ENCODE results near the gene TRAPPC12.

Gene TRAPPC12

DNA sequence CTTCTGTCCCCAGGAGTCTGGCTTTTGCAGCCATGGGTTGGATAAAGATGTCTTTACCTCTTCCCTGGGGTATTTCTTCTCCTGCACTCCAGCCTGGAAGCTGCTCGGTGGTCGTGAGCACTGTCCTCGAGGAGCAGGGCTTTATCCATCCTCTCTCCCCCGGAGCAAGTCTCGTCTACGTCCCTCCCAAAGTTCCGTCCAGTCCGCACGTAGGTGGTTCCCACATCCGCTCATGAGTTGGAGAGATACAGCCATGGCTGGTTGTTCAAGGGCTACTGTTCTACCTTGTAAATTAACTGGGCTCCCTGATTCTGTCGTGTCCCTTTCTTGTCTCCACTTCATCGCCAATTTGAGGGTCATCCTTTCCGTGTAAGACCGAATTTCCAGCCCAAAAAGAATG lies 47.1 kb downstream of the TRAPPC12 start:
- H3K9ac ChIP-seq (ENCODE audit: low read length), result no peak overlapping the region
- no peak overlapping the region for H3K27ac ChIP-seq (ENCODE audit: low read depth, low read length)
- H3K27me3 ChIP-seq (ENCODE audit: control insufficient read depth in 1 of 2, insufficient read depth in 2 of 2, low read length in 2 of 2), result no peaks in the 10 kb centered on the region
- H3K4me1 ChIP-seq (ENCODE audit: insufficient read depth, low read length), result no peaks in the 10 kb centered on the region
- H3K4me3 ChIP-seq (ENCODE audit: low read depth in 1 of 2, low read length in 2 of 2), result no peak overlapping the region
- H3K9me3 ChIP-seq (ENCODE audit: low read length), result no peaks in the 10 kb centered on the region
- H3K36me3 ChIP-seq (ENCODE audit: insufficient read depth, low read length), result peaks cover 41% of the 10 kb centered on the region

DNA sequence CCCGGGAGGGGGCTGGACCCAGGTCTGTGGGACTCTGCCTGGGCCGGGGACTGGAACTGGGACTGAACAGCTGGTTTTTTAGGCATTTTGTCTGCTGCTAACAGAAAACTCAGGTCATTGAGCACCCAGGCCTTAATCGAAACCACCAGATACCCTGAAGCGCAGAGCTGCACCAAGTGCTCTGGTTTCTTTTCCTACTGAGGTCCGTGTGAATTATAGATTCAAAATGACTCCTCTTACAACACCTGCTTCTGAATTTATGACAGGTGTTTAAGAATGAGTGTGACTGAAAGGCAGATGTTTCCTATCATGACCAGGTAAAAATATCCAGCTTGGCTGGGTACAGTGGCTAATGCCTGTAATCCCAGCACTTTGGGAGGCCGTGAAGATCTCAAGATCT lies 47.8 kb downstream of the TRAPPC12 start:
- Histone ChIP-seq H3K9me3 (ENCODE audit: low read length) (no peaks in the 10 kb centered on the region), H3K36me3 (ENCODE audit: insufficient read depth, low read length) (peaks cover 35% of the 10 kb centered on the region), H3K4me1 (ENCODE audit: insufficient read depth, low read length) (no peaks in the 10 kb centered on the region), H3K27me3 (ENCODE audit: control insufficient read depth in 1 of 2, insufficient read depth in 2 of 2, low read length in 2 of 2) (no peaks in the 10 kb centered on the region), H3K9ac (ENCODE audit: low read length) (no peak overlapping the region), H3K27ac (ENCODE audit: low read depth, low read length) (no peak overlapping the region), H3K4me3 (ENCODE audit: low read depth in 1 of 2, low read length in 2 of 2) (no peak overlapping the region)

DNA sequence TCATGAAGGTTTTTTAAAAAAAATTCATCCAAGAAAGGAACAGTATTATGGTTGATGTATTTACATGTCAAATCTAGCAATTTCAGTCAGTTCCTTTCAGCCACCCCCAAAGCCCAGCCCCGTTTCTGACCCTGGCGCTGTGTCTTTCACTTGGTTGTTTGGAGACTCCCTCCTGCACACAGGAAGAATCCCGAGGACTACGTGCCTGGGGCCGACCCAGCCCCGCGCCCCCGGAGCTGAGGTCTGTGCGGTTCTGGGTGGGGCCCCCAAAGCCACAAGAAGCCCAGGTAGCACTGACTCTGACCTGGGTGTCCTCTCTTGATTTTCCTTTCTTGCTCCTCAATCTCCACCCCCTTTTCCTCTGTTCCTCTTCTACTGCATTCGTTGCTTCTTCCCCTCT lies 49.1 kb downstream of the TRAPPC12 start:
- no peak overlapping the region for H3K27ac ChIP-seq (ENCODE audit: low read depth, low read length)
- no peaks in the 10 kb centered on the region for H3K27me3 ChIP-seq (ENCODE audit: control insufficient read depth in 1 of 2, insufficient read depth in 2 of 2, low read length in 2 of 2)
- H3K9ac ChIP-seq (ENCODE audit: low read length), result no peak overlapping the region
- H3K4me1 ChIP-seq (ENCODE audit: insufficient read depth, low read length), result no peaks in the 10 kb centered on the region
- H3K4me3 ChIP-seq (ENCODE audit: low read depth in 1 of 2, low read length in 2 of 2), result no peak overlapping the region
- H3K9me3 ChIP-seq (ENCODE audit: low read length), result no peaks in the 10 kb centered on the region
- H3K36me3 ChIP-seq (ENCODE audit: insufficient read depth, low read length), result peaks cover 24% of the 10 kb centered on the region

DNA sequence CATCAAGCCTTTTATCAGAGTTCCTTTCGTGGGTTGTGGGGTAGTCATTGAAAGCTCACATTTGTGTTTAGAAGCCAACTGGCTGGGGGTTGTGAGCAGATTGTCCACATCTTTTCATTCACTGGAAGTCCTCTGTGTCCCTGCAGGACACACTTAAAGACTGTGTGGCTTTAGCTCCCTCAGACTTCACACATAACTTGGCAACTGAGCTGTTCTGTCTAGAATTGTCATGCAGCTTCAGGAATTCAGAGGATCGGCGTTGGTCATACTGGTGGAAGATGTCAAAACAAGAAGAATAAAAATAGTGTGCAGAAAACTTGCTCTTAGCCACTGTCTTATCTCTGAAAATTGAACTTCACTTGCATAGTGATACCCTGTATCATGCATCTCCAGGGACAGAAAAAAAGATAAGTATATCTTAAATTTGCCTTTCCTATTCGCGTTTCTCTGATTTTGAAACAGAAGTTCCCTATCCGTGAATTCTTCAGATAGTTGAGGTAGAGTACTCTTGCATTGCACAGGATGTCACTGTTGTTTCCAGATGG lies 49.6 kb downstream of the TRAPPC12 start:
- Histone ChIP-seq H3K9ac (ENCODE audit: low read length) (no peak overlapping the region), H3K27ac (ENCODE audit: low read depth, low read length) (no peak overlapping the region), H3K27me3 (ENCODE audit: control insufficient read depth in 1 of 2, insufficient read depth in 2 of 2, low read length in 2 of 2) (no peaks in the 10 kb centered on the region), H3K36me3 (ENCODE audit: insufficient read depth, low read length) (peaks cover 19% of the 10 kb centered on the region), H3K4me3 (ENCODE audit: low read depth in 1 of 2, low read length in 2 of 2) (no peak overlapping the region), H3K9me3 (ENCODE audit: low read length) (no peaks in the 10 kb centered on the region), H3K4me1 (ENCODE audit: insufficient read depth, low read length) (no peaks in the 10 kb centered on the region)

DNA sequence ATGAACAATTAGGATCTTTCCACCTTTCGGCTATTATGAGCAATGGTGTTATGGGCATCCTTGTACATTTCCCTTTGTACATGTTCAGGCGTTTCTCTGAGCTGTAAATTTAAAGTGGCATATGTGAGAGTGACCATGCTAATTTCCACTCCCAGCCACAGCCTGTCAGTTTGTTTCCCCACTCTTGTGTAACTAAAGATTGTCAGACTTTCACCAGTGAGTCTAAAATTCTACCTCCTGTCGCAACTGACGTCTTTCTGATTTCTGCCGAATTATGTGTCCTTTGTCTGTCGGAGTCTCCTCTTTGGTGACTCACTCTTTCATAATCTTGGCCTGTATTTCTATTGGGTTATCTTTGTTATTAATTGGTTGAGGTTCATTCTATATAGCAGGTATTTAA lies 50.7 kb downstream of the TRAPPC12 start:
- no peak overlapping the region for H3K9ac ChIP-seq (ENCODE audit: low read length)
- H3K4me1 ChIP-seq (ENCODE audit: insufficient read depth, low read length), result no peaks in the 10 kb centered on the region
- peaks cover 15% of the 10 kb centered on the region for H3K36me3 ChIP-seq (ENCODE audit: insufficient read depth, low read length)
- no peaks in the 10 kb centered on the region for H3K9me3 ChIP-seq (ENCODE audit: low read length)
- H3K4me3 ChIP-seq (ENCODE audit: low read depth in 1 of 2, low read length in 2 of 2), result no peak overlapping the region
- no peak overlapping the region for H3K27ac ChIP-seq (ENCODE audit: low read depth, low read length)
- no peaks in the 10 kb centered on the region for H3K27me3 ChIP-seq (ENCODE audit: control insufficient read depth in 1 of 2, insufficient read depth in 2 of 2, low read length in 2 of 2)

DNA sequence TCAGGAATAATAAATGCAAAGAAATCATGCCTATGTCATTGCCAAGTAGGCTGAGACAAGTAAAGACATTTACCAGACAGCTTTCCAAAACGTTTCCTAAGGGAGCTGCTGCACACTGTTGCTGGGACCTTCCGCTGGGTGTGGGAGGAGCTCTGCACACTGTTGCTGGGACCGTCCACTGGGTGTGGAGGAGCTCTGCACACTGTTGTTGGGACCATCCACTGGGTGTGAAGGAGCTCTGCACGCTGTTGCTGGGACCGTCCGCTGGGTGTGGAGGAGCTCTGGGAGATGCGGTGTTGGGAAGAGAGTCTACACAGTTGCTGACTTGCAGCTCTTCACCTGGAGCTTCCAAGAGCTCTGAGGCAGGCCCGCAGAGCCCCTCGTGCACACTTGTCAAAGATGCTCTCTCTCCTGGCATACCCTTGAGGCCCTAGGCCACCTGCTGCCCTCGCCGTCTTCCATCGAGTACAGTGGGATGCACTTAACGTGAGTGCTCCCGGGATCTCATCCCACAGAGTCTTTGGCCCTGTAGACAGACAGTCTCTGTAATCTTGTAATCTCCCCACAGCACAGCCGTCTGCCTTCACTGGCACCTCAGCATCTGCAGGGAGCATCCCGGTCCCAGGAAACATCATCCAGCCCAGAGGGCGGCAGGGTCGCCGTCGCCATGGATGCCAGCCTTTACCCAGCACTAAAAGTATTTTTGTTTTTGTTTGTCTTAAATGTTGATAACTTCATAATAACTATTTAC lies 51.4 kb downstream of the TRAPPC12 start:
- H3K36me3 ChIP-seq (ENCODE audit: insufficient read depth, low read length), result peaks cover 11% of the 10 kb centered on the region

DNA sequence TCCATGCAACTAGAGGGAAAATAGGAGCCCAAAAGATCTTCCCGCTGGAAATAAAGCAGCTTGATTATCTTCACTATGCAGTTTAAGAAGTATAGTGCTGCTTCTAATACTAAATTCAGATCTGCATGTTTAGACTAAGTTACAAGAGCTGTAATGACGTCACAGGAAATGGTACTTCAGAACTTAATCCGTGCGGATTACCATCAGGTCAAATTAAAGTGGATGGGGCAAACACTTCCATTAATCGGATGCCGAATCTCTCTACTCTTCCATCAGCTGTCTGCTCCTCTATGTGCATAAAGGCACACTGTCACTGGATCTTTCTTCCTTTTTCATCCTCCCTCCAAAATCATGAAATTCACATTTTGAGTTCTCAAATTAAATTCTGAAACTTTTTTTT lies 52.6 kb downstream of the TRAPPC12 start:
- Histone ChIP-seq H3K9ac (ENCODE audit: low read length) (no peak overlapping the region), H3K4me1 (ENCODE audit: insufficient read depth, low read length) (no peaks in the 10 kb centered on the region), H3K27ac (ENCODE audit: low read depth, low read length) (no peak overlapping the region), H3K4me3 (ENCODE audit: low read depth in 1 of 2, low read length in 2 of 2) (no peak overlapping the region), H3K36me3 (ENCODE audit: insufficient read depth, low read length) (peaks cover 7% of the 10 kb centered on the region), H3K9me3 (ENCODE audit: low read length) (no peaks in the 10 kb centered on the region), H3K27me3 (ENCODE audit: control insufficient read depth in 1 of 2, insufficient read depth in 2 of 2, low read length in 2 of 2) (no peaks in the 10 kb centered on the region)

More for the DNA sequence above, 51.4 kb downstream of the TRAPPC12 start:
- H3K4me3 ChIP-seq (ENCODE audit: low read depth in 1 of 2, low read length in 2 of 2), result no peak overlapping the region
- H3K9ac ChIP-seq (ENCODE audit: low read length), result no peak overlapping the region
- H3K27me3 ChIP-seq (ENCODE audit: control insufficient read depth in 1 of 2, insufficient read depth in 2 of 2, low read length in 2 of 2), result no peaks in the 10 kb centered on the region
- no peak overlapping the region for H3K27ac ChIP-seq (ENCODE audit: low read depth, low read length)
- no peaks in the 10 kb centered on the region for H3K4me1 ChIP-seq (ENCODE audit: insufficient read depth, low read length)
- no peaks in the 10 kb centered on the region for H3K9me3 ChIP-seq (ENCODE audit: low read length)

DNA sequence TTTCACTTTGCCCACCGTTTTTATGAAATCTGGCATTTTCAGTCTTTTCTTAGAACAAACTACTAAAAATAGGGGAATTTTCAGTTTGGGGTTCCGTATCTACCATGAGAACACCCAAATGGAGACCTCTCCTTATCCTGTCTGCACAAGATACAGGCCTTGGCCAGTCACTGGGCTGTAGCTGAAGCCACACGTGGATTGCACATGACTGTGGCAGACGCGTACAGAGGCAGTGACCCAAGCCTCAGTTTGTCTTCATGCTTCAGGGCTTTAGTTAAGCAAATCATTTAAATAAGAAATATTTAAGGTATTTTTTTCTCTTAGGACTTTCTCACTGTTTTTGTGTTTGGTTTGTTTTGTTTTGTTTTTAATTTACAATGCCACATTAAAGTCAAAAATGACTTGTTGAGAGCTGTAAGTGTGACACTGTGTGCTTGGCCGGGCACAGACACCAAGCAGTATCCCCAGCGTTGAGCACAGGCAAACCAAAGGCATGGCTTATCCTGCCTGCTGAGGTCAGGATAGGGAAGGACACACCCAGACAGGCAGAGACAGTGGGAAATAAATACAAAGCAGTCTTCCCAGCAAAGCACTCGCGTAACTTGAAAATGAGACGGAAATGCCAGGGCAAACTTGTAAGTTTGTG lies 53.3 kb downstream of the TRAPPC12 start:
- H3K27ac ChIP-seq (ENCODE audit: low read depth, low read length), result no peak overlapping the region
- H3K27me3 ChIP-seq (ENCODE audit: control insufficient read depth in 1 of 2, insufficient read depth in 2 of 2, low read length in 2 of 2), result no peaks in the 10 kb centered on the region
- H3K9ac ChIP-seq (ENCODE audit: low read length), result no peak overlapping the region
- no peaks in the 10 kb centered on the region for H3K4me1 ChIP-seq (ENCODE audit: insufficient read depth, low read length)
- no peak overlapping the region for H3K4me3 ChIP-seq (ENCODE audit: low read depth in 1 of 2, low read length in 2 of 2)
- H3K36me3 ChIP-seq (ENCODE audit: insufficient read depth, low read length), result peaks cover 7% of the 10 kb centered on the region
- H3K9me3 ChIP-seq (ENCODE audit: low read length), result no peaks in the 10 kb centered on the region

DNA sequence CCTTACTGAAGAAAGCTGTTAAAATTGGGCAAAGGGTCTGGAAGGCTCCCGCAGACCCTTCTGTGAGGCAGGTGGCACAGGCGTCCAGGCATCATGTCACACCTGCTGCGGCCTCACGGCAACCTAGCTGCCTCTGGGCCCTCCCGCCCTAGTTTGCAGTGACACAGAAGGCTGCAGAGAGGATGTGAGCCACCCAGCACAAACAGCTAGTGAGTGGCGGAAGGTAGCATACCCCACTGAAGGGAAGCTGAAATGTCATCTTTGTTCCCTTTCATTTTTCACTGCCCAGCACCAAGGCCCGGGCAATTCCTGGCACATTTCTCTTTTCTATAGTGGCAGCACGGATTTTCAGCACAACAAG lies 53.8 kb downstream of the TRAPPC12 start:
- no peaks in the 10 kb centered on the region for H3K27me3 ChIP-seq (ENCODE audit: control insufficient read depth in 1 of 2, insufficient read depth in 2 of 2, low read length in 2 of 2)
- H3K36me3 ChIP-seq (ENCODE audit: insufficient read depth, low read length), result peaks cover 7% of the 10 kb centered on the region
- H3K9ac ChIP-seq (ENCODE audit: low read length), result no peak overlapping the region
- no peak overlapping the region for H3K27ac ChIP-seq (ENCODE audit: low read depth, low read length)
- H3K4me1 ChIP-seq (ENCODE audit: insufficient read depth, low read length), result no peaks in the 10 kb centered on the region
- H3K9me3 ChIP-seq (ENCODE audit: low read length), result no peaks in the 10 kb centered on the region
- H3K4me3 ChIP-seq (ENCODE audit: low read depth in 1 of 2, low read length in 2 of 2), result no peak overlapping the region

DNA sequence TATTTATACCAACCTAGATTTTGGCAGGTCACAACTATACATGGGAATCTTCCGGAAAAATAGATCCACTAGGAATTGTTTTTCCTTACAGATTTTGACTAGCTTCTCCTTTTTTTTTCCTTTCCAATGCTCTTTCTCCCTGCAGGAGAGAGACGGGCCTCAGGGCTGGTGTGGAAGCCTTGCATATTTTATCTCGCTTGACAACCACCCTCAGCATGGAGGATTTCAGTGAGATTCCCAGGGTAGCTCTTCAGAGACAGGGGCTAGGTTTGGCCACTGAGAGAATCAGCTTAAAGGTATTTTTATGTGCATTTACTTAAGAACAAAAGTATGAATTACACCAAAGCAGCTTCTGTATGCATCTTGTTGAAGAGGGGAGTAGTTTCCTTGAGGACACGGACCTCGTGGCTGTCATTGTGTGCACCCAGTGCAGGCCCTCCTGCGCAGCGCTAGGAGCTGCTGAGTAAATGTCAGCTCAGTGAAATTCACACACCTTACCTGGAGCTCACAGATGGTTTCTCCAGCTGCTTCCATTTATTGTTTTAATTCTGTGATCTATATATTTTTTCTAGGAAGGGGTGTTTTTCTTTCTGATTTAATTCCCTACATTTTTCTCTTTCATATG lies 54.4 kb downstream of the TRAPPC12 start:
- Histone ChIP-seq H3K9ac (ENCODE audit: low read length) (no peak overlapping the region), H3K4me1 (ENCODE audit: insufficient read depth, low read length) (no peaks in the 10 kb centered on the region), H3K27me3 (ENCODE audit: control insufficient read depth in 1 of 2, insufficient read depth in 2 of 2, low read length in 2 of 2) (no peaks in the 10 kb centered on the region), H3K4me3 (ENCODE audit: low read depth in 1 of 2, low read length in 2 of 2) (no peak overlapping the region), H3K27ac (ENCODE audit: low read depth, low read length) (no peak overlapping the region), H3K9me3 (ENCODE audit: low read length) (no peaks in the 10 kb centered on the region), H3K36me3 (ENCODE audit: insufficient read depth, low read length) (peaks cover 7% of the 10 kb centered on the region)

DNA sequence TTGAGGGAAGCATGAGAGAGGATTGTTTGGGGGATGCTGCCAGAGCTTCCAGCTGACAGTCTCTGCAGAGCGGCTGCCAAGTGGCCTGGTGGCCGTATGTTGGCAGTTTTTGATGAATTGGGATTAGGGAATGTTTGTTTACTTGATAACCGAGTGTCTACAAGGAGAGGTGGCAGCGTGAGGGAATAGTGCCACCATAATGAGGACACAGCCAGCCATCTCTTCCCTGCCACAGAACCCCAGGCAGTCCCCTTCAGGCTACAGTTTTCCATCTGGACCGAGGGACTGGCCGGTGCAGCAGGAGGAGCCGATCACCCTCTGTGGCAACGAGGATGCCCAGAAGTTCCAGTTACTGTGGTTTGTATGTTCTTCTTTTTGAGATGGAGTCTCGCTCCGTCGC lies 55.2 kb downstream of the TRAPPC12 start:
- Histone ChIP-seq H3K4me1 (ENCODE audit: insufficient read depth, low read length) (no peaks in the 10 kb centered on the region), H3K9me3 (ENCODE audit: low read length) (no peaks in the 10 kb centered on the region), H3K4me3 (ENCODE audit: low read depth in 1 of 2, low read length in 2 of 2) (no peak overlapping the region), H3K9ac (ENCODE audit: low read length) (no peak overlapping the region), H3K36me3 (ENCODE audit: insufficient read depth, low read length) (peaks cover 7% of the 10 kb centered on the region), H3K27me3 (ENCODE audit: control insufficient read depth in 1 of 2, insufficient read depth in 2 of 2, low read length in 2 of 2) (no peaks in the 10 kb centered on the region), H3K27ac (ENCODE audit: low read depth, low read length) (no peak overlapping the region)

Data from muscle layer of colon (tissue), 2 donors.